GM12891 (cell line): Measurements from ENCODE around the gene GDF11.

Experiments used
- POLR2A ChIP-seq: IDR thresholded peaks from 2 replicates; pipeline ENCODE4 v1.6.1; 2011; ENCODE audit warnings: low read depth, low read length, control low read depth
- POLR2AphosphoS5 ChIP-seq: IDR thresholded peaks from 2 replicates; pipeline ENCODE4 v1.6.1; 2011; ENCODE audit warnings: low read depth, low read length, control low read depth
- TAF1 ChIP-seq: IDR thresholded peaks from 2 replicates; pipeline ENCODE4 v1.6.1; 2011; ENCODE audit warnings: low read depth, low read length, control low read depth

DNA sequence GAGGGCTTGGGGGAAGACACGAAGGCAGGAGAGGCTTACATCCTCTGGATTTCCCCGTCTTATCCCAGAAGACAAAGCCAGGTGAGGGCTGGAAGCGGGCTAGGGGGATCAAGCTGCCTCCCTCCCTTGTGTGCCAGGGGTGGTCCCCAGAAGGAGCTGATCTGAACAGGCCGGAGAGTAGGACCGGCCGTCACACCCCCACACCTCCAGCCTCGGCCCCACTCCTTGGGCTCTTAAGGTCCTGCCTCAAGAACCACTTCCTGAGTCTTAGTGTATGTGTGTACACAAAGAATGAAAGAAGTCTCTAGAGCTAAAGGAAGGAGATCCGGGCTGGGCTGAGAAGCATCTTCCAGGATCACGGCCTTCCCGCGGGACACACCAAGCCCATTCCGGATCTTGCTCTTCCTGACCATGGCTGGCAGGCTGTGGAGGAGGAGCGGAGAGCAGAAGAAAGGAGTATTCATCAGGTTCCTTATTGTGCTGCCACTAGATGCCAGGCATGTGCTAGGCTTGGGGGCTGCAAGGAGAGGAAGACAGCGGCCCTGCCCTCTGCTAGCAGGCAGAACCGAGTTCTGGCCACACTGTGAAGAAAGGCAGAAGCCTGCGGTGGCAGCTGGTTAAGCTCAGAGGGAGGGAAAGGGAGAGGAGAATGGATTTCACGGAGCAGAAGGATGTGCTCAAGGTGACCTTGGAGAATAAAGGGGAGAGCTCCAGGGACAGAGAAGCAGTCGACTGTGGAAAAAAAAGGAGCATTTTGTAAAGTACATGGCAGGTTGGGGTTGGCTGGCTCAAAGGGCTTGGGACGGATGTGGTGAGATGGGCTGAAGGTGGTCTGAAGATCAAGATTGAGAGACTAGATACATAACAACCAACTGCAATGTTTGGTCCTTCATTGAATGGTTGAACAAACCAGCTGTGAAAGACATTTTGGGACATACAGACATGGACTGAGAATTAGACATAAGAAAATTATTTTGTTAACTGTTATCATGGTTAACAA is 12.8 kb upstream of the GDF11 start:
- no peak for TF ChIP-seq POLR2A
- TF ChIP-seq POLR2AphosphoS5: no peak
- no peak for TF ChIP-seq TAF1
